Neural cell (in vitro differentiated cells): ENCODE data around the gene PTPRU.

ENCODE experiments used
- CTCF ChIP-seq: fragments of 450-650 bp; IDR thresholded peaks from 2 replicates; pipeline ENCODE4 v1.5.1; 2014; ENCODE audit warnings: antibody characterized with exemption, mild to moderate bottlenecking, moderate library complexity; ENCODE audit not compliant: poor library complexity, severe bottlenecking
- EZH2 ChIP-seq: fragments of 200-600, 300-800 bp; shearing (Covaris generic), sonication (generic); IDR thresholded peaks from 2 replicates; pipeline ENCODE4 v1.6.1; 2014; ENCODE audit warnings: antibody characterized with exemption, low read length, borderline replicate concordance, mild to moderate bottlenecking; ENCODE audit not compliant: insufficient read depth, poor library complexity, severe bottlenecking
- POLR2AphosphoS5 ChIP-seq: IDR thresholded peaks from 2 replicates; pipeline ENCODE4 v1.6.1; 2012
- RAD21 ChIP-seq: fragments of 450-650 bp; conservative IDR thresholded peaks from 2 replicates; pipeline ENCODE4 v1.6.1; 2014; ENCODE audit warnings: antibody characterized with exemption, mild to moderate bottlenecking, moderate library complexity
- REST ChIP-seq: IDR thresholded peaks from 2 replicates; pipeline ENCODE4 v1.6.1; 2012; ENCODE audit warnings: borderline replicate concordance

- no peak for TF ChIP-seq RAD21
- TF ChIP-seq REST: no peak
- TF ChIP-seq EZH2: no peak
- no peak for TF ChIP-seq CTCF
- no peak for TF ChIP-seq POLR2AphosphoS5
These were observed 39.1 kb downstream of the PTPRU start for GRCh38 chr1:29275435-29275834.
